GM12891 (cell line): Measurements from ENCODE around the gene BNC2.

Experiments used
- DNase-seq: peaks from one replicate; pipeline ENCODE4 v3.0.0; 2011; ENCODE audit warnings: low spot score; ENCODE audit not compliant: insufficient read length
- FAIRE-seq: peaks from 2 replicates; lab custom pipeline; 2011; peaks lifted over from hg19 to GRCh38; lab: Jason Lieb, UNC
- PAX5 ChIP-seq: IDR thresholded peaks from 2 replicates; pipeline ENCODE4 v1.6.1; 2011; ENCODE audit warnings: low read length, moderate library complexity, mild to moderate bottlenecking; ENCODE audit not compliant: insufficient read depth, severe bottlenecking
- POLR2A ChIP-seq: IDR thresholded peaks from 2 replicates; pipeline ENCODE4 v1.6.1; 2011; ENCODE audit warnings: low read depth, low read length, control low read depth
- POLR2AphosphoS5 ChIP-seq: IDR thresholded peaks from 2 replicates; pipeline ENCODE4 v1.6.1; 2011; ENCODE audit warnings: low read depth, low read length, control low read depth
- POU2F2 ChIP-seq: IDR thresholded peaks from 2 replicates; pipeline ENCODE4 v1.6.1; 2011; ENCODE audit warnings: low read depth, mild to moderate bottlenecking, control low read depth, low read length, moderate library complexity
- SPI1 ChIP-seq: IDR thresholded peaks from 2 replicates; pipeline ENCODE4 v1.6.1; 2011; ENCODE audit warnings: low read depth, low read length, control low read depth
- TAF1 ChIP-seq: IDR thresholded peaks from 2 replicates; pipeline ENCODE4 v1.6.1; 2011; ENCODE audit warnings: low read depth, low read length, control low read depth

Gene BNC2

DNA sequence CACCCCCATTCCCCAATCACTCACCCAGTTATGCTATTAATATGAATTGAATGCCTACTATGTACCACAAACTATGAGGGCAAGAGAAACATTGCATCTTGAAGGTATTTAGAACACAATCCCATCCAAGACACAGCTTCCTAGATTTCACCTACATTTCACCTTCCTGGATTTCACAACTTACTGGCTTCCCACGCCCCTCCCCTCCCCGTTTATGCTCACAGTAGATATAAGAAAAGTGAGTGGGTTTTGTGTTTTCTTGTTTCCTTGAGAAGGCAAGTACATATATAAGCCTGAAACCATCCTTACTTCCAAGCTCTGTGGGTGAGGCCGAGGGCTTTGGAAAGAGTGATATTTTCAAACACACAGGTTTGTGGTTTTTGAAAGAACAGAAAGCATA lies 465.0 kb downstream of the BNC2 start:
- FAIRE-seq (no peak), DNase-seq (no peak)
- TF ChIP-seq TAF1 (no peak), POLR2A (no peak)

DNA sequence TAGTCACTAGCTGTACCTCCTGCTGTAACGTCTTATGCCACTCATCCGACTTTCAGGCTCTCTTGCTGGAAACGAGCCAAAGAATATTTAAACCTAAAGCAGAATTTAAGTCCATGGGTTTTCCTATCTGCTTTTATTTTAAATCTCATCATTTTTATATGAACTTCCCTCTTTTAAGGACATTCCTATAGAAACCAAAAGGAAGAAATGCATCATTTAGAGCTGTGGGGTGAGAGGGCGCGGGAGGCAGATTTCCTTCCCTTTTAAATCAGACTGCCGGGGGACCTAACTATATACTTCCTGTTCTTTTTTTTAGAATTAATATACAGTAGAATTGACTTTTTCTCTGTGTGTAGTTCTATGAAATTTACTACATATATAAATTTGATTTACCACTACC lies 468.8 kb downstream of the BNC2 start:
- FAIRE-seq (no peak), DNase-seq (no peak)

DNA sequence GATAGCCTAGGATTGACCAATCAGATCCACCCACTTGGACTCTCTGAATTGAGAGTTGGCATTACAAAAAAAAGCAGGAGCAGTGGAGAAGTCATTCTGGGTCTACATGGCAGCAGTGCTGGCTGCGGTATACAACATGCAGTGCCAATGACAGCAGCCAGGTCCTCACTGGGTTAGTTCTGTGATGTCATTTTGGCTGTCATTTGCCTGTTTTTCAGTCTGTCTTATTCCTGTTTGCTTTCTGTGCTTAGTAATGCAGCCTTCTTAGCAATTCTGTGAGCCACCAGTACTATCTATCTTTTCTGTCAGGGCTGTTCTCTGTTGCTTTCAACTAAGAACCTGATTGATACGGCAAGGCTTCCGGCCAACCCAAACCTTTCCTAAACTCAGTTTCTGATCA lies 471.8 kb downstream of the BNC2 start:
- FAIRE-seq = no peak
- TF ChIP-seq POLR2A (no peak), PAX5 (no peak), POU2F2 (no peak), TAF1 (no peak), POLR2AphosphoS5 (no peak), SPI1 (no peak)
- no peak for DNase-seq

More for the DNA sequence above, 468.8 kb downstream of the BNC2 start:
- TF ChIP-seq SPI1 = no peak

DNA sequence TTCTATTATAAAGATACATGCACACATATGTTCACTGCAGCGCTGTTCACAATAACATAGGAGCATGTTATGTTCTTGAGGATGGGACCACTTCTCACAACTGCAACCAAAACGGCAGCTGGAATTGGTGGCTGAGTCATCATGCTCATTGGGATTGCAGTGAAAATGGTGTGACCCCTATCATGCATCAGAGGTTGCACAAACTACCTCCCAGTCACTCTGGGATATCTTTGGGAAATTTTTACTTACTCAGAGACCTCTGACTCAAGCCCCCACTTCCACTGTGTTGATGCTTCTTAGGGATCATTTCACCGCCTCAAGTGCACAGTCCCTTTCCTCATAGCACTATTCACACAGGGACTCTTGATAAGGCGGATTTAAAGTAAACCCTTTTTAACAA lies 474.1 kb downstream of the BNC2 start:
- no peak for TF ChIP-seq TAF1
- TF ChIP-seq PAX5 = no peak
- no peak for TF ChIP-seq POU2F2
- TF ChIP-seq SPI1 = no peak
- no peak for TF ChIP-seq POLR2A
- TF ChIP-seq POLR2AphosphoS5 = no peak
- DNase-seq = no peak
- no peak for FAIRE-seq

DNA sequence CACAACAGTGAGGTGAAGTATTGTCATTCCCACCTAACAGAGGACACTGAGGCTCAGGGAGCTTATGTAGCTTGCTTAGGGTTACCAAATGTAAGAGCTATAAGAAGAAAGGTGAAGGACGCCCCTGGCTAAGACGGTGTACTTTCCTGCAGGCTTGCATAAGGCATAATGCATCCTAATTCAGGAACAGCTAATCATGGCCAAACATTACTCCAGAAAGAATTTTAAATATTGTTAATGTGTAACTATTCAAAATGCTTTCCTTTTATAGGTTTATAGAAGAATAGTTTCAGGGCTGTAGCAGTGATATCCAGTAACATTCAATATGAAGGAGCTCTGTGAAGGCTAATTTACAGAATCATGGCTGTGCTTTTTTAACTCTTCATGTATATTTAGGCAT lies 479.1 kb downstream of the BNC2 start:
- no peak for DNase-seq
- TF ChIP-seq SPI1 (no peak), PAX5 (no peak), POLR2A (no peak), POU2F2 (no peak), TAF1 (no peak), POLR2AphosphoS5 (no peak)
- no peak for FAIRE-seq

DNA sequence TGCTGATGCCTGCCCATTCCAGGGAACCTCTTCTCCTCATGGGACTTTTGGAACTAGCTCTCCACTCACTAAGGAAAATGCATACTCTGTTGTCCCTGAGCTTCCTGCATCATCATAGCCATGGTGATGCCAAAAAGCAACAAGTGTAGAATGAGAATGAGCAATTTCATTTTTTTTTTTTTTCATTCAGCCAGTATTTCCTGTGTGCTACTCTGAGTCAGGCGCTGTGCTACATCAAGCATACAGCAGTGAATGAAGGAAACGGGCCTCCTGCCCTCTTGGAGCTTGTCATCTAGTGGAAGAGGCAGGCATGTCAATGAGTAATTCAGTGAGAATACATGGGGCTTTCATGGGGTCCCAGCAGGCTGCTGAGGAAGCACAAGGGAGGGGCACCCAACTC lies 483.1 kb downstream of the BNC2 start:
- DNase-seq (no peak), FAIRE-seq (no peak)
- TF ChIP-seq TAF1 = no peak
- no peak for TF ChIP-seq POLR2AphosphoS5
- TF ChIP-seq POU2F2 = no peak
- TF ChIP-seq SPI1 = no peak

DNA sequence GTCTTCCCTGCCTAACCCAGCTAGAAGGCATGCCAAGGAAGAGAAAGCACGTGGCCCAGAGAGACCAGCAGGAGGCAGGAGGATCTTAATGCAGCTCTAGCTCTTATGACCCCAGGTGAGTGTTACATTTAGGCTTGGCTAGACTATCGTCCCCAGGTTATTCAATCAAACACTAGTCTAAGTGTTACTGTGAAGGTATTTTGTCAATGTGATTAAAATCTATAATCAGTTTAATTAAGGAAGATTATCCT lies 483.7 kb downstream of the BNC2 start:
- FAIRE-seq = no peak
- DNase-seq = no peak

DNA sequence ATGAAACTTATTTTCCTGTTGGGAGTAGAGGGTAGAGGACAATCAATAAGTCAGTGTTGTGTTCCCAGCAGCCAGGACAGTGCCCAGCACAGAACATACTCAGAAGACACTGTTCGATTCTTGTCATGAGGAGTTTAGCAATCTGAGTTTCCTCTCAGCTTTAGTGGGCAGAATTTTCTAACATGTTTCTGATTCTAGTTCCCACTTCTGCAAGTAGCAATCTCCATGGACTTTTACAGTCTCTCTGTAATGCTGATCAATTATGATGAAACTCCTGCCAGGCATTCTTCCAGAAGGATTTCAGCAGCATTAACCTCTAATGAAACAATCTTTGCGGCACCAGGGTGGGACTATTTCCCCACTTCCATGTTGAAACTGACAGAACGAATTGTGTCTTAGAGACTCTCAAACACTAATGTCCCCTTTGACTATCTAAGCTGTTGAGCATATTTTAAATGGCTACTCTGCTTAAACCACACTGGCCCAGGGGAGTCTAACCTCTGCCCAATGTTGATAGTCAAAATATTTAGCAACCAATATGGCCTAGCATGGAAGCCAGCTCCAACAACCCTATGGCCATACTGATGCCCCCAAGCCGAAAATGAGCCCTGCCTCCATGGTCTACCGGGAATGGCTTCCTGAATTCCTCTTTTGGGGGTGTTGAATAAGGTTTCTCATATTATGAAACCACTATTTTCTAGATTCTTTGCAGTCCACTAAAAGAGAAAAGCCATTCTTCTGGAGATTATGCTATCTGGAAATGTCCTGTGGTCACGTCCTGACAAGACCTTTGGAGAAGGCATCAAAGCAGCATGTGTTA lies 484.3 kb downstream of the BNC2 start:
- DNase-seq = no peak
- TF ChIP-seq SPI1 (no peak), PAX5 (no peak), POLR2A (no peak), TAF1 (no peak), POU2F2 (no peak), POLR2AphosphoS5 (no peak)
- no peak for FAIRE-seq

More for the DNA sequence above, 483.7 kb downstream of the BNC2 start:
- TF ChIP-seq POU2F2 = no peak
- no peak for TF ChIP-seq POLR2A
- no peak for TF ChIP-seq PAX5
- TF ChIP-seq SPI1 = no peak
- no peak for TF ChIP-seq POLR2AphosphoS5
- no peak for TF ChIP-seq TAF1

DNA sequence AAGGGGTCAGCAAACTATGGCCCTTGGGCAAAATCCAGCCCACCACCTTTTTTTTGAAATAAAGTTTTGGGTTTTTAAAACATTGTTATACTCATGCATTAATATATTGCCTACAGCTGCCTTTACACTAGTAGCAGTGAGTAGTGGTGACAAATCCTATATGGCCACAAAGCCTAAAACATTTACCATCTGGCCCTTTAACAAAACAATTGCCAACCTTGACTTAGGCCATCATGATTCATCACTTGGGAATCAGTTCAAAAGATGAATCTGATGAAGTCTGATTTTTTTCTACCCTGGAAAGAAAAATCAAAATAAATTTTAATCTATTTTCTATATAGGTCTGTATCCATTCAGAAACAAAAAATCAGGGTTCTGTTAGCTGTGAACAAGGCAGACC lies 484.9 kb downstream of the BNC2 start:
- no peak for DNase-seq
- TF ChIP-seq POLR2AphosphoS5 (no peak), PAX5 (no peak), POLR2A (no peak), POU2F2 (no peak), SPI1 (no peak), TAF1 (no peak)
- no peak for FAIRE-seq

DNA sequence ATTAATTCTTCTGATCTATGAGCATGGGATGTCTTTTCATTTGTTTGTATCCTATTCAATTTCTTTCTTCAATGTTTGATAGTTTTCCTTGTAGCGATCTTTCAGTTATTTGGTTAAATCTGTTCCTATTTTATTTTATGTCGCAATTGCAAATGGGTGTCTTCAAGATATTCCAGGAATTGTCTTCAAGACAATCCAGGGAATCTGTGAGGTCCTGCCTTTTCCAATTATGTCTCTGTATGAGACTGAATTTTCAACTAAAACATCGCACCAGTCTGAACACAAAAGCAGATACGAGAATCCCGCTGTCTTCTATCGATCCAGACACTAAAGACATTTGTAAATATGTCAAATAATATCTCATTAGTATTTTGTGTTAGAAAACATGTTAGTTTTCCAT lies 485.5 kb downstream of the BNC2 start:
- DNase-seq (no peak), FAIRE-seq (no peak)
- TF ChIP-seq POLR2A = no peak
- TF ChIP-seq TAF1 = no peak
- TF ChIP-seq POLR2AphosphoS5 = no peak
- TF ChIP-seq SPI1 = no peak
- TF ChIP-seq PAX5 = no peak
- TF ChIP-seq POU2F2 = no peak

DNA sequence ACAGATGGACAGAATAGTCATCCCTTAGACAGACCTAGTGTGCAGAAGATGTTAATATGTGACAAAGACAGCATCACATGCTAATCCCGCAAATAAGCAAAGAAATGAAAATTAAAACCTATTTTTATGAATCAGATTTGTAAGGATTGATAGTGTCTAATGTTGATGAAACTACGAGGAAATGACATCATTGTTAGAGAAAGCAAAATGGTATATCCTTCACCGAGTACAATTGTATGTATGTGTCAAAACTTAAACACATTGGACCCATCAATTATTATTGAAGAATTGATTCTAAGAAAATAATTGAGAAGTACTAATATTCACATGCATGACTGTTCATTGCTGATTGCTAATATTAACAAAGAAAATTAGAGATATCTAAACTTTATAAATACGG lies 493.2 kb downstream of the BNC2 start:
- FAIRE-seq (no peak), DNase-seq (no peak)
- TF ChIP-seq POLR2AphosphoS5 = no peak
- TF ChIP-seq POLR2A = no peak
- TF ChIP-seq PAX5 = no peak
- no peak for TF ChIP-seq SPI1
- TF ChIP-seq TAF1 = no peak
- TF ChIP-seq POU2F2 = no peak
